Skin epidermis (tissue), 12 donors: ENCODE data around the gene OR13D1.
"Not testable (repeated sequence)": the region's sequence is repeated elsewhere in the genome, so short reads cannot be mapped to it uniquely, and the experiment has no call there.

ENCODE experiments used
- H3K27ac ChIP-seq, 21 experiments: fragments of 200-600 bp; sonication (generic) in 11 of 21; one replicate each; pipeline ENCODE4 v1.5.0; 2020; ENCODE audit warnings: mild to moderate bottlenecking in 3 of 21, inconsistent platforms in 2 of 21, moderate library complexity in 2 of 21
- H3K4me3 ChIP-seq, 7 experiments: fragments of 200-600 bp; sonication (generic) in 2 of 7; one replicate each; pipeline ENCODE4 v1.5.0; 2020; ENCODE audit warnings: inconsistent platforms in 2 of 7, mild to moderate bottlenecking in 2 of 7, moderate library complexity in 1 of 7

Gene OR13D1, protein sequence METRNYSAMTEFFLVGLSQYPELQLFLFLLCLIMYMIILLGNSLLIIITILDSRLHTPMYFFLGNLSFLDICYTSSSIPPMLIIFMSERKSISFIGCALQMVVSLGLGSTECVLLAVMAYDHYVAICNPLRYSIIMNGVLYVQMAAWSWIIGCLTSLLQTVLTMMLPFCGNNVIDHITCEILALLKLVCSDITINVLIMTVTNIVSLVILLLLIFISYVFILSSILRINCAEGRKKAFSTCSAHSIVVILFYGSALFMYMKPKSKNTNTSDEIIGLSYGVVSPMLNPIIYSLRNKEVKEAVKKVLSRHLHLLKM

DNA sequence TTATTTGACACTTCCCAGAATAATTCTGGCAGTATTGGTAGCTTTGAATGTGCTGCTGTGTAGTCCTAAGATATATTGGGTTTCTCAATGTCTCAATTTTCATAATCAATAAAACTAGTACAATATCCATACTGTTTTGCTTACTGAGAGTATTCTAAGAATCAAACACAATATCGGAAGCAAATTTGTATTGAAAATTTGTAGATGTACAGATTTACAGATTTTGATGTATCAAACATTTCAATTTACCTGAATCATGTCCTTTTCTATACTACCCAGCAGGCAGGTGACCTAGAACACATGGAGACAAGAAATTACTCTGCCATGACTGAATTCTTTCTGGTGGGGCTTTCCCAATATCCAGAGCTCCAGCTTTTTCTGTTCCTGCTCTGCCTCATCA, at the start of gene OR13D1:
Gene OR13D1, plus strand, starts transcription at position 301 of the 400 bp plus-strand sequence. Its CDS starts 0 bp downstream, at position 301.
- Histone ChIP-seq H3K4me3 (no peak within 1 kb of the TSS), H3K27ac (no peak within 1 kb of the TSS)

DNA sequence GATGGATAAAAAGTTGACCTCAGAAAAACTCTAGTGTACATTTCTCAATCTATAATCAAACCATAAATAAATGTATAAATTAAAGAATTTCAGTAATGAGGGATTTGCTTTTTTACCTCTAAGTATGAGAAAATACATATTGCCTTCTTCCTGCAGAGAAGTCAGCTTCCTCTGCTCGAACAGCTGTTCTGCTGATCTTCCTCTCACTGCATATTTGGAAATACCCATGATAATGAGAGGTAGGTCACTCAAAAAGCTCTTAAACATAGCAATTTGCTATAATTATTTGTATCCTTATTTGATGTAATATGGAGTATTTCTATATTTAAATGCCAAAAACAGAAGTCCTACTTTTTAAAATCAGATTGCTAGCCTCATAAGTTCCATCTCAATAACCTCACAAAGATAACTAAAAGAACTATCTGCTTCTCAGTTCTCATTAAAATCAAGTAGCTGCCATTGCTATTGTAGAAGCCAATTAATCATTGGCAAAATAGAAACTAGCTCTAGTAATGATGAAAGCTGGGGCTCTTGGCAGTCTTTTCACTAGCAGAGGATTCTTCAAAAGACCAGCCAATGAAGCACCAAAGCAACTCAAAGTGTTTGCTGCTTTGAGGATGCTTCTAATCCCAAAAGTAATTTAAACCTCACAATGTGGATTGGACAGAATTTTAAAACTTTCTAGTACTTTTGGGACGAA, 35.7 kb upstream of the OR13D1 start:
- Histone ChIP-seq H3K27ac (no peak overlapping the region), H3K4me3 (no peak overlapping the region)

DNA sequence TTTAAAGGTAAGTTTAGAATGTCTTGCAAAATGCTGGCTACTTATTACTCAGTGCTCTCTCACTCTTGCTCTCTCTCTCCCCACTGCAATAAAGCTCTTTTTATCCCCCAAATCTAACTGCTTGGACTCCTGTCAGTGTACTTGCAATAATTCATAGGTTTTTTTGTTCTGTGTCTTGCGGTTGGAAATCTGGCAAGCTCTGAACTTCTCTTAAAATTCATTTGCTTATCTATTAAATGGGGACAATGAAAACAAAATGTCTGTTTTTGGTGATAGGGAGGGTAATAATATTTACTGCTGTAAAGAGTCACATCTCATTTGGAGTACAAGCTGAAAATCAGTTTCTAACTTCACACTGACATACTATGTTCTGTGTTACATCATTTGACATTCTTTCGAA, 18.7 kb upstream of the OR13D1 start:
- no peak overlapping the region for H3K4me3 ChIP-seq
- H3K27ac ChIP-seq: no peak overlapping the region

DNA sequence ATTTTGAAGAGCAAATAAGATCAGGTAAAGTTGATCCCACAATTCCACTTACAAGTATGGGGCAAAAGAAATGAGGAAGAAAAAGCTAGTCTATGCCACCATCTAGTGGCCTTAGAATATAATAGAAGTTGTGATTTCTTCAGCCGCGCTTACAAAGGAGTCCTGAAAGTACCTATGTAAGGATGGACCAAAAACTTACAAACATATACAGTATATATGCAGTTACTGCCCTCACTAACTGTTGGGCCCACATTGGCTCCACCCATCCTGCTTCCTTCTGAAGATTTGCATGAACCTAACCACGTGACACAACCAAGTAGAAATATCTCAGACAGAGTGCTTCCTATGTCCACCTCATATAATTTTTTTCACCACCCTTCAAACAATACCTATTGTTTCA, 11.7 kb upstream of the OR13D1 start:
- H3K4me3 ChIP-seq: no peak overlapping the region
- no peak overlapping the region for H3K27ac ChIP-seq

DNA sequence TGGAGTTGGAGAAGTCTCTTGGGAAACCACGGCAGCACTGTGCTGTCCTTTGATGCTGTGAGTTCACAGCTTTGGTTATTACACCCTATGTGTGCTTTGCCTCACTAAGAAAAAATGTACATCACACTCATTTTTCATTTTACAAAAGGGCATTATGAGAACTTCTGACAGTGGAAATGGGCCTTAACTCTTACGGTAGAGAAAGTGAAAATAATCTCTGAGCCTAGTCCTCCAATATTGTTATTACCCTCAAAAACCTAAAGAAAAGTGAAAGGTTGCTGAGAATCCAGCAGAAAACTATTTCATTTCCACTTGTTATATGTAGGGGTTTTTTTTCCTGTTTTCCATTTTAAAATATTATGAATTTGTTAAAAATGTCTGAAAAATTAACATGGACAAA, 8.2 kb upstream of the OR13D1 start:
- H3K27ac ChIP-seq: no peak overlapping the region
- H3K4me3 ChIP-seq: no peak overlapping the region

DNA sequence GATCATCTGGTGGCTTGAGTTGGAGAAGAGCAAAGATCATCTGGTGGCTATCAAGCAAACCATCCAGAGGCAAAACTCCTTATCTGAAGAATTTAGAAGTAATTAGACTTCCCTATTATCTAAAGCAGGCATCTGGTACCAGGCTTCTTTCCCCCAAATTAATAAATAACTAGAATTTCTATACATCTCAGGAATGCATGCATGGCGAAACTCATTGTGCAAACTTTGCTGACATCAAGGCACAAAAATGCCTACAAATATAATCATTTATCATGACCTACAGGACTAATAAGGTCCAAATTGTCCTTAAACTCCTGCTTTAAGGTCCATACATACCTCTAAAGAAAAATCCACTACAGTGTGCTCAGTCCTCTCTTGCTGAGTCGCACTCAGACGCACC, 6.0 kb downstream of the OR13D1 start:
- Histone ChIP-seq H3K27ac (no peak overlapping the region), H3K4me3 (no peak overlapping the region)

DNA sequence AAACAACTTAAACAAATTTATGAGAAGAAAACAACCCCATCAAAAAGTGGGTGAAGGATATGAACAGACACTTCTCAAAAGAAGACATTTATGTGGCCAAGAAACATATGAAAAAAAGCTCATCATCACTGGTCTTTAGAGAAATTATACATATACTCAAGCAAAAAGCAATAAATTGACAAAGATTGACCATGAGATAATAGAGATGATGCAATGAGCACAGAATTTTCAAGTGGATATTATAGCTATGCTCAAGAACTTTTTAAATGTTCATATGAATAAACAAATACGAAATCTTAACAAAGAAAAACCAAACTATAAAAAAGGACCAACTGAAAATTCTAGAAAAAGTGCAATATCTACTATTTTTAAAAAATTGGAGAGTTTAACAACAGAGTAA, 14.4 kb downstream of the OR13D1 start:
- not testable (repeated sequence) for H3K4me3 ChIP-seq, H3K27ac ChIP-seq

DNA sequence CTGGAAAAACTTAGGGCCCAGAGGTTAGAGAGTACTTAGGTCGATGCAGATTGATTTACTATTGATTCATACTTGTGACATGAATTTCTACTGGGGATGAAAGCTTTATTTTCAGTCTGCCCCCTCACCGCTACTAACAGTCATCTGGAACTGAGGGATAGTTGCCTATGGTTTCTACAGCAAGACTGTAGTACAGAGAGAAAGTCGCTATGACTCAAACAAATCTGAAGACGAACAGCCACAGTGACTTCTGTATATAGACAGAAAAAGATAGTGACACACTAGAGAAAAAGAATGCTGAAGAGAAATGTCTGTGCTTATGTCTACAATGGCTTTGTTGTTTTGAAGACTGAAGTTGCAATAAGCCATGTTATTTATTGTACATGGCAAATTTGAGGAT, 17.3 kb downstream of the OR13D1 start:
- no peak overlapping the region for H3K27ac ChIP-seq
- no peak overlapping the region for H3K4me3 ChIP-seq

DNA sequence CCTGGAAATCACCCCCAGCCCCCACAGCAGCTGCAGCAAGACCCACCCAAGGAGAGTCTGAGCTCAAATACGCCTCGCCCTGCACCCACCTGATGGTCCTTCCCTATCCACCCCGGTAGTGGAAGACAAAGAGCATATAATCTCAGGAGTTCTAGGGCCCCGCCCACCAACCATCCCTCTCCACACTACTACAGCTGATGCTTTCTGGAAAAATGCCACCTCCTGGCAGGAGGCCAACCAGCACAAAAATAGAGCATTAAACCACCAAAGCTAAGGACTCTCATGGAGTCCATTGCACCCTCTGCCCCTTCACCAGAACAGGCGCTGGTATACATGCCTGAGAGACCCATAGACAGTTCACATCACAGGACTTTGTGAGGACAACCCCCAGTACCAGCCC, 30.7 kb downstream of the OR13D1 start:
- Histone ChIP-seq H3K4me3 (no peak overlapping the region), H3K27ac (no peak overlapping the region)

DNA sequence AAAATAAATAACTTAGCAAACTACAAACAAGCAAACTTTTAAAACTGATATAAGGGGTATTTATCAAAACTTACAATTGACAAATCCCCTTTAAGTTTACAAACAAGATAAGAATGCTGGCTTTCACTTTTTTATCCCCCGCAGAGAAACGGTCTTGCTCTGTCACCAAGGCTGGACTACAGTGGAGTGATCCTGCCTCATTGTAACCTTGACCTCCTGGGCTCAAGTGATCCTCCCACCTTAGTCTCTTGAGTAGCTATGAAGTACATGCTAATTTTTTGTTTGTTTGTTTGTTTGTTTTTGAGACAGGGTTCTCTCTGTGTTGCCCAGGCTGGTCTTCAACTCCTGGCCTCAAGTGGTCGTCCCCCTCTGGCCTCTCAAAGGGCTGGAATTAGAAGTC, 44.1 kb downstream of the OR13D1 start:
- H3K27ac ChIP-seq: no peak overlapping the region
- H3K4me3 ChIP-seq: no peak overlapping the region

DNA sequence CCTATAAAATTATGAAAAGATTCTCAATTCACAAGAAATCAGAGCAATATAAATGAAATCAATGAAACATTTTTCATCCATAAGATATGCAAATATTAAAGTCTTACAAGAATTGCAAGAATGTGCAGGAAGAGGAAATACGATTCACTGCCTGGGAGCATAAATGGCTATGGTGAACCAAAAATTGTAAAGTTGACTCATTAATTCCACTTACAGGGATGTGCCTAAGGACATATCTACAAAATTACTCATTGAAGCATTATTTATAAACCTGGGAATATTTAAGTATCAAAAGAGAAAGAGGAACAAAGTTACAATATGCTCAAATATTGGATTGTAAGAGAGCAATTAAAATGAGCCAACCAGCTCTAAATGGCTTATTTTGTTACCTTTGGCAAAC, 46.3 kb downstream of the OR13D1 start:
- Histone ChIP-seq H3K27ac (no peak overlapping the region), H3K4me3 (no peak overlapping the region)

DNA sequence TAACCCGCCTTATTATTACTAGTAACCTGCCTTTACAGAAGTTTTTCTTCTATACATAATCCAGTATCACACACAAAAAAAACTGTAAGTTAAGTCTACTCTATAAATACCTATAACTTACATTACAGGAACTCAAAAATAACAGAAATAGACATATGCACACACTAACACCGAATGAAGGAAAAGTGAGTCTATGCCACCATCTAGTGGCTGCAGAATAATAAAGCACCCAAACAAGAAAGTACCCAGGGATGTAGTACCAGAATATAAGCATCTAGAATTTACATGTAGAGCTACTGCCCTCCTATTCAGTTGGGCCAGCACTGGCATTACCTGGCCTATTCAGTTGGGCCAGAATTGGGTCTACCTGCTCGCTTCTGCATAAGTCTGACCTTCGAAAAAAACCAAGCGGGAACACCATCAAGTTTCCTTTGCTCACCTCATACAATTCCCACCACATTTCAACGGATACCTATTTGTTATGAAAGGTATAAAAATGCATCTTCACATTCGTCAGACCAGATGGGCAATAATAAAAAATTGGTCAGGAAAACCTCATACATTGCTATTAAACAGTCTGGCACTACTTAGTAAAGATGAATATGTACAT, 49.2 kb downstream of the OR13D1 start:
- H3K4me3 ChIP-seq: no peak overlapping the region
- H3K27ac ChIP-seq: no peak overlapping the region
